CD4-positive, alpha-beta T cell treated with Interleukin-15 for 1 hour (primary cell): ENCODE measurements around the gene IL34.

Experiments used
- DNase-seq: peaks from one replicate; pipeline ENCODE4 v3.0.0-alpha.2; 2020

Gene IL34

GRCh38 chr16:70703835-70704381 lies 57.5 kb downstream of the IL34 start:
- DNase-seq, result no peak

- DNase-seq, result no peak
Observed at GRCh38 chr16:70704586-70704985, 58.2 kb downstream of the IL34 start.

GRCh38 chr16:70705056-70705455 lies 58.7 kb downstream of the IL34 start:
- no peak for DNase-seq

GRCh38 chr16:70706948-70707465 lies 60.6 kb downstream of the IL34 start:
- DNase-seq, result no peak

- no peak for DNase-seq
Observed at GRCh38 chr16:70708366-70709246, 62.2 kb downstream of the IL34 start.

GRCh38 chr16:70709457-70709856 lies 63.1 kb downstream of the IL34 start:
- DNase-seq, result no peak

GRCh38 chr16:70709942-70710341 lies 63.6 kb downstream of the IL34 start:
- DNase-seq, result no peak
